HepG2 (cell line): ENCODE data around the gene PYGB. TPM values are rescaled to one million over a fixed set of nuclear protein-coding genes. Genes with fewer than 3 reads are reported as not detected.

Experiments
- CC2D1A ChIP-seq: sonication (generic); formaldehyde crosslinking; IDR thresholded peaks from 2 replicates; pipeline ENCODE4 v1.8.1; 2023; ENCODE audit warnings: mild to moderate bottlenecking, missing genetic modification reagents
- FOXA3 ChIP-seq: IDR thresholded peaks from 2 replicates; pipeline ENCODE4 v1.6.1; 2016; ENCODE audit warnings: missing genetic modification reagents, missing compliant biosample characterization
- FOXK1 ChIP-seq: sonication (generic); formaldehyde crosslinking; IDR thresholded peaks from 2 replicates; pipeline ENCODE4 v1.4.0; 2020; ENCODE audit warnings: low read depth, missing genetic modification reagents, borderline replicate concordance
- GABPA ChIP-seq, 2 experiments: IDR thresholded peaks; 2 replicates each; pipeline ENCODE4 v1.6.1; 2011 to 2016; ENCODE audit warnings: low read depth in 2 of 2, low read length in 1 of 2, missing biosample characterization in 1 of 2, missing genetic modification characterization in 1 of 2
- GFI1 ChIP-seq: sonication (generic); formaldehyde crosslinking; IDR thresholded peaks from 2 replicates; pipeline ENCODE4 v1.5.0; 2020; ENCODE audit warnings: missing genetic modification reagents, mild to moderate bottlenecking, borderline replicate concordance
- HIVEP1 ChIP-seq: sonication (generic); formaldehyde crosslinking; IDR thresholded peaks from 2 replicates; pipeline ENCODE4 v1.4.0; 2020; ENCODE audit warnings: mild to moderate bottlenecking, missing genetic modification reagents
- HMG20B ChIP-seq: conservative IDR thresholded peaks from 2 replicates; pipeline ENCODE4 v1.6.1; 2016; ENCODE audit warnings: missing genetic modification reagents, missing compliant biosample characterization
- HNRNPK ChIP-seq: fragments of 200-400 bp; formaldehyde crosslinking; IDR thresholded peaks from 2 replicates; pipeline ENCODE4 v1.6.1; 2018; ENCODE audit warnings: low read length, low read depth, moderate library complexity, mild to moderate bottlenecking; ENCODE audit not compliant: poor library complexity, severe bottlenecking
- MLLT10 ChIP-seq: sonication (generic); formaldehyde crosslinking; IDR thresholded peaks from 2 replicates; pipeline ENCODE4 v1.4.0; 2020; ENCODE audit warnings: missing genetic modification reagents
- MTA3 ChIP-seq: sonication (generic); formaldehyde crosslinking; IDR thresholded peaks from 2 replicates; pipeline ENCODE4 v1.4.0; 2020; ENCODE audit warnings: missing genetic modification reagents
- MTF1 ChIP-seq: sonication (generic); formaldehyde crosslinking; IDR thresholded peaks from 2 replicates; pipeline ENCODE4 v1.5.0; 2020; ENCODE audit warnings: missing genetic modification reagents
- RAD21 ChIP-seq: fragments of 450-650 bp; formaldehyde crosslinking; IDR thresholded peaks from 2 replicates; pipeline ENCODE4 v1.5.0; 2020; ENCODE audit warnings: mild to moderate bottlenecking
- REPIN1 ChIP-seq: sonication (generic); formaldehyde crosslinking; IDR thresholded peaks from 2 replicates; pipeline ENCODE4 v1.8.0; 2022; ENCODE audit warnings: missing genetic modification reagents, low read depth, mild to moderate bottlenecking, borderline replicate concordance
- RERE ChIP-seq: IDR thresholded peaks from 2 replicates; pipeline ENCODE4 v1.6.1; 2016; ENCODE audit warnings: low read depth, missing genetic modification reagents, missing compliant biosample characterization
- SMARCC2 ChIP-seq: fragments of 450-650 bp; IDR thresholded peaks from 2 replicates; pipeline ENCODE4 v1.6.1; 2017; ENCODE audit warnings: antibody characterized with exemption, mild to moderate bottlenecking
- SOX5 ChIP-seq: IDR thresholded peaks from 2 replicates; pipeline ENCODE4 v1.6.1; 2016; ENCODE audit warnings: borderline replicate concordance
- SRF ChIP-seq: IDR thresholded peaks from 2 replicates; pipeline ENCODE4 v1.6.1; 2011; ENCODE audit warnings: mild to moderate bottlenecking, low read depth, low read length, moderate library complexity
- SRSF9 ChIP-seq: fragments of 200-400 bp; formaldehyde crosslinking; IDR thresholded peaks from 2 replicates; pipeline ENCODE4 v1.6.1; 2018; ENCODE audit warnings: borderline replicate concordance, mild to moderate bottlenecking, low read depth, low read length; ENCODE audit not compliant: insufficient read depth, poor library complexity, severe bottlenecking
- SRY ChIP-seq: sonication (generic); formaldehyde crosslinking; IDR thresholded peaks from 2 replicates; pipeline ENCODE4 v1.8.0; 2022; ENCODE audit warnings: mild to moderate bottlenecking, missing genetic modification reagents
- THAP8 ChIP-seq: sonication (generic); formaldehyde crosslinking; IDR thresholded peaks from 2 replicates; pipeline ENCODE4 v1.5.1; 2020; ENCODE audit warnings: missing genetic modification reagents, mild to moderate bottlenecking, borderline replicate concordance
- ZFP1 ChIP-seq: IDR thresholded peaks from 2 replicates; pipeline ENCODE4 v1.6.1; 2016
- ZNF3 ChIP-seq: IDR thresholded peaks from 2 replicates; pipeline ENCODE4 v1.7.0; 2017; ENCODE audit warnings: inconsistent platforms
- ZNF556 ChIP-seq: sonication (generic); formaldehyde crosslinking; IDR thresholded peaks from 2 replicates; pipeline ENCODE4 v1.4.0; 2020; ENCODE audit warnings: mild to moderate bottlenecking, missing genetic modification reagents, borderline replicate concordance
- ZNF7 ChIP-seq: IDR thresholded peaks from 2 replicates; pipeline ENCODE4 v1.6.1; 2016; ENCODE audit warnings: missing biosample characterization, missing genetic modification reagents
- ZNF75D ChIP-seq: sonication (generic); formaldehyde crosslinking; IDR thresholded peaks from 2 replicates; pipeline ENCODE4 v1.8.1; 2023; ENCODE audit warnings: missing genetic modification reagents, mild to moderate bottlenecking, borderline replicate concordance
- ZSCAN21 ChIP-seq: sonication (generic); formaldehyde crosslinking; IDR thresholded peaks from 2 replicates; pipeline ENCODE4 v1.8.0; 2022; ENCODE audit warnings: mild to moderate bottlenecking, missing genetic modification reagents, moderate library complexity, borderline replicate concordance
- polyA plus RNA-seq, 8 experiments: library from polyadenylated mRNA; depleted of rRNA in 3 of 8; stranded (reverse) in 7 of 8; unstranded in 1 of 8; fragments of >200 nt; fragmentation: Illumina TruSeq in 4 of 8; extraction: Trizol in 4 of 8; gene quantifications; 2 replicates each; pipeline versions ENCODE4 v1.2.1 to v1.2.3, GENCODE V29; 2011 to 2016; ENCODE audit warnings: low read depth in 4 of 8, missing spikeins in 1 of 8, mixed read lengths in 1 of 8; ENCODE audit not compliant: insufficient read depth in 1 of 8
- total RNA-seq, 5 experiments: library from RNA; depleted of rRNA; stranded (reverse); fragments of >200 nt; fragmentation: Illumina TruSeq; extraction: Trizol; gene quantifications; 2 replicates each; pipeline ENCODE4 v1.2.3, GENCODE V29; 2016; ENCODE audit warnings: low read depth in 1 of 5

The PYGB gene
- total and polyA plus RNA-seq, 2 of the 13 experiments (the other 11 are each of a cell fraction or from before 2014, with no cell fraction given), result 24.2 to 86.3 TPM

- TF ChIP-seq MLLT10 (no peak), ZNF556 (CRISPR knock-in tag) (no peak), MTF1 (no peak), FOXA3 (no peak), ZSCAN21 (CRISPR knock-in tag) (no peak), GABPA (IDR thresholded peaks at IDR 0.05; ENCODE audit: low read depth, low read length) (no peak), GABPA (CRISPR knock-in tag; IDR thresholded peaks at IDR 0.05; ENCODE audit: low read depth) (no peak), HIVEP1 (CRISPR knock-in tag) (0 out of 2 replicates have a peak, but pooled peaks have one; percentile 35), SRSF9 (no peak), CC2D1A (CRISPR knock-in tag) (no peak), RERE (CRISPR knock-in tag) (no peak), ZNF75D (CRISPR knock-in tag) (no peak), SRF (no peak), HMG20B (CRISPR knock-in tag) (peak; percentile 32; the same call in 1 of the 2 replicates), SRY (CRISPR knock-in tag) (no peak), ZNF7 (no peak), ZNF3 (CRISPR knock-in tag) (no peak), RAD21 (CRISPR knock-in tag) (peak; percentile 91), MTA3 (CRISPR knock-in tag) (no peak), ZFP1 (CRISPR knock-in tag) (no peak), SMARCC2 (no peak), FOXK1 (CRISPR knock-in tag) (peak; percentile 21; the same call in 1 of the 2 replicates), HNRNPK (no peak), GFI1 (CRISPR knock-in tag) (0 out of 2 replicates have a peak, but pooled peaks have one; percentile 45), SOX5 (CRISPR knock-in tag) (0 out of 2 replicates have a peak, but pooled peaks have one; percentile 16), REPIN1 (CRISPR knock-in tag) (peak; percentile 51; the same call in 1 of the 2 replicates), THAP8 (CRISPR knock-in tag) (no peak)
These were observed 88.9 kb downstream of the PYGB start (continued) for GRCh38 chr20:25336561-25337422.
